ENCODE data around the gene NDUFAF2. TPM values are rescaled to one million over a fixed set of nuclear protein-coding genes. Genes with fewer than 3 reads are reported as not detected.

The NDUFAF2 gene
- total and polyA plus RNA-seq, 10 of the 15 experiments (the other 5 are each of a cell fraction or from before 2014, with no cell fraction given) = 22.4 to 121 (median 65.3) TPM

DNA sequence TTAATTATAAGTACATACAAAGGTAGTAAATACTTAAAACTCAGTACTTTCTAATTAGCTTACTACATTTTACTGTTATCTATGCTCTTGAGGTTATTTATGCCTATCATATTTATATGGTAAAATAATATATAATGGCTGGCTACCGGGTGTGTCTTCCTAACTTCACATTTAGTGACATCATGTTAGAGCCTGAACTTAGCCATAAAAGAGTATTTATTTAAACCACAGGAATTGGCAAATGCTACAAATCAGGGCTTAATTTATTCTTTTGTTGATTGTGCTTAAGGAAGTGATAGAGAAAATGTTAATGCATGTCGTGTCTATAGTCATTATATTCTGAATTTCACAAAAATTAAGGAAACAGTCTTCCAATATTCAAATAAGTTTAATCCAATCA, 73.1 kb downstream of the NDUFAF2 start:
- Histone ChIP-seq H3K4me2 (ENCODE audit: control insufficient read depth, insufficient read depth) (no peak overlapping the region), H3K4me1 (ENCODE audit: control insufficient read depth, insufficient read depth, low read length) (no peaks in the 10 kb centered on the region), H3K27me3 (replicated peaks in 1 of 2; ENCODE audit: control insufficient read depth in 2 of 2, insufficient read depth in 2 of 2, low read length in 1 of 2) (no peaks in the 10 kb centered on the region), H4K20me1 (ENCODE audit: control insufficient read depth, insufficient read depth) (no peaks in the 10 kb centered on the region), H3K9me3 (replicated peaks; ENCODE audit: control insufficient read depth, insufficient read depth, low read length) (no peaks in the 10 kb centered on the region), H3K36me3 (ENCODE audit: control insufficient read depth in 2 of 2, insufficient read depth in 2 of 2, low read length in 1 of 2) (no peaks in the 10 kb centered on the region), H2AFZ (ENCODE audit: control insufficient read depth, low read depth, low read length) (no peak overlapping the region), H3K4me3 (no peak overlapping the region), H3K27ac (ENCODE audit: control insufficient read depth, insufficient read depth) (no peak overlapping the region), H3K79me2 (ENCODE audit: control insufficient read depth, insufficient read depth, low read length) (no peaks in the 10 kb centered on the region), H3K9ac (ENCODE audit: control insufficient read depth, insufficient read depth, low read length) (no peak overlapping the region)
- FAIRE-seq = no peak
- no peak for ATAC-seq
- no TSS peak for BruUV-seq (replicated peaks)
- no peak for DNase-seq (ENCODE audit: low read depth, low spot score)
- SMC1A ChIA-PET (ENCODE audit: uncharacterized antibody, unreplicated experiment) = no interaction called here
- no peak for TF ChIP-seq SUZ12 (IDR thresholded peaks at IDR 0.05; ENCODE audit: unreplicated experiment)
- no peak for TF ChIP-seq CHD1 (IDR thresholded peaks at IDR 0.05; ENCODE audit: low read depth, low read length)
- TF ChIP-seq BMI1 (IDR thresholded peaks at IDR 0.05; ENCODE audit: borderline replicate concordance) = no peak
- TF ChIP-seq, protein P1, sequence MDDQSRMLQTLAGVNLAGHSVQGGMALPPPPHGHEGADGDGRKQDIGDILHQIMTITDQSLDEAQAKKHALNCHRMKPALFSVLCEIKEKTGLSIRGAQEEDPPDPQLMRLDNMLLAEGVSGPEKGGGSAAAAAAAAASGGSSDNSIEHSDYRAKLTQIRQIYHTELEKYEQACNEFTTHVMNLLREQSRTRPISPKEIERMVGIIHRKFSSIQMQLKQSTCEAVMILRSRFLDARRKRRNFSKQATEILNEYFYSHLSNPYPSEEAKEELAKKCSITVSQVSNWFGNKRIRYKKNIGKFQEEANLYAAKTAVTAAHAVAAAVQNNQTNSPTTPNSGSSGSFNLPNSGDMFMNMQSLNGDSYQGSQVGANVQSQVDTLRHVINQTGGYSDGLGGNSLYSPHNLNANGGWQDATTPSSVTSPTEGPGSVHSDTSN (IDR thresholded peaks at IDR 0.05; ENCODE audit: insufficient replicate concordance, low read depth, low read length) = no peak
- TF ChIP-seq, protein P2, sequence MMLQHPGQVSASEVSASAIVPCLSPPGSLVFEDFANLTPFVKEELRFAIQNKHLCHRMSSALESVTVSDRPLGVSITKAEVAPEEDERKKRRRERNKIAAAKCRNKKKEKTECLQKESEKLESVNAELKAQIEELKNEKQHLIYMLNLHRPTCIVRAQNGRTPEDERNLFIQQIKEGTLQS (IDR thresholded peaks at IDR 0.05; ENCODE audit: borderline replicate concordance, extremely low read depth, low read depth, low read length) = no peak
- no peak for TF ChIP-seq POLR2AphosphoS5 (IDR thresholded peaks at IDR 0.05; ENCODE audit: low read length)
- TF ChIP-seq RCOR1 (conservative IDR thresholded peaks at IDR 0.05; ENCODE audit: low read depth, low read length) = no peak
- TF ChIP-seq MEF2A (IDR thresholded peaks at IDR 0.05; ENCODE audit: insufficient read depth, low read depth, low read length) = no peak
- in situ Hi-C loops (cut with MboI) = no loop called here
- intact Hi-C loops (cut with micrococcal nuclease; ENCODE audit: unreplicated experiment) = no loop called here
- RAD21 ChIA-PET (ENCODE audit: unreplicated experiment) = no interaction called here
- POLR2A ChIA-PET = no interaction called here
- CTCF ChIA-PET = interaction anchor here (1.4 kb wide), 1 partner anchor 37 kb away, joined by 3 read pairs; no protein-coding TSS in a partner anchor
- 96% methylated on average over 2 of the region's 2 CpGs for WGBS (ENCODE audit: insufficient coverage, insufficient replicate concordance, low lambda C conversion rate, missing lambda C conversion rate)
